H1 (cell line): Measurements from ENCODE around the gene C20orf144. TPM values are rescaled to one million over a fixed set of nuclear protein-coding genes. Genes with fewer than 3 reads are reported as not detected.

Source experiments
- CTCF ChIA-PET: fragments of 300-600 bp; sonication (Branson Sonifier 250); formaldehyde crosslinking; loops from one replicate; lab custom pipeline; 2021; ENCODE audit not compliant: partially characterized antibody; lab: Charles Lee
- POLR2A ChIA-PET: fragments of 300-600 bp; sonication (Branson Sonifier 250); formaldehyde crosslinking; loops from one replicate; lab custom pipeline; 2021; ENCODE audit warnings: inconsistent platforms; ENCODE audit not compliant: partially characterized antibody; lab: Charles Lee
- DNase-seq, 2 experiments: peaks; one replicate each; pipeline versions ENCODE4 v3.0.0 to v3.0.0-alpha.2; 2010 to 2022; ENCODE audit warnings: low spot score in 2 of 2, low read depth in 1 of 2, mixed read lengths in 1 of 2
- FAIRE-seq: peaks from 2 replicates; lab custom pipeline; 2011; peaks lifted over from hg19 to GRCh38; lab: Jason Lieb, UNC
- H2AFZ ChIP-seq: 2 replicates; pipeline ENCODE4 v1.8.1; 2012; ENCODE audit warnings: low read length, inconsistent platforms
- H2AK5ac ChIP-seq: 2 replicates; pipeline ENCODE4 v1.6.1; 2013; ENCODE audit warnings: low read depth, low read length
- H2BK120ac ChIP-seq: replicated peaks from 2 replicates; pipeline ENCODE3; 2013; ENCODE audit warnings: low read depth, low read length, inconsistent platforms
- H2BK12ac ChIP-seq: 2 replicates; pipeline ENCODE4 v1.6.1; 2013; ENCODE audit warnings: low read depth, low read length
- H2BK15ac ChIP-seq: 2 replicates; pipeline ENCODE4 v1.6.1; 2013; ENCODE audit warnings: low read length
- H2BK20ac ChIP-seq: 2 replicates; pipeline ENCODE4 v1.6.1; 2013; ENCODE audit warnings: low read length
- H2BK5ac ChIP-seq: 2 replicates; pipeline ENCODE4 v1.6.1; 2013; ENCODE audit warnings: low read depth, low read length
- H3K14ac ChIP-seq: 2 replicates; pipeline ENCODE4 v1.6.1; 2013; ENCODE audit warnings: inconsistent platforms; ENCODE audit not compliant: insufficient read length
- H3K18ac ChIP-seq: 2 replicates; pipeline ENCODE4 v1.6.1; 2013; ENCODE audit warnings: low read length; ENCODE audit errors: extremely low read depth
- H3K23ac ChIP-seq: 2 replicates; pipeline ENCODE4 v1.6.1; 2013; ENCODE audit warnings: inconsistent platforms; ENCODE audit not compliant: insufficient read length
- H3K23me2 ChIP-seq: 2 replicates; pipeline ENCODE4 v1.6.1; 2013; ENCODE audit warnings: low read depth, low read length
- H3K27ac ChIP-seq: 2 replicates; pipeline ENCODE4 v1.6.1; 2011; ENCODE audit warnings: low read depth, low read length, inconsistent platforms
- H3K27me3 ChIP-seq, 4 experiments: replicated peaks in 1 of 4; 1 replicate in 1 of 4; 2 replicates in 3 of 4; pipeline versions ENCODE4 v1.6.1 to v1.8.1; 2011 to 2013; ENCODE audit warnings: low read length in 3 of 4, mild to moderate bottlenecking in 3 of 4, inconsistent platforms in 2 of 4, mixed read lengths in 2 of 4, moderate library complexity in 1 of 4; ENCODE audit not compliant: control insufficient read depth in 3 of 4, insufficient read depth in 3 of 4; ENCODE audit errors: extremely low read depth in 1 of 4
- H3K36me3 ChIP-seq, 4 experiments: 2 replicates each; pipeline versions ENCODE4 v1.6.1 to v1.8.1; 2011 to 2013; ENCODE audit warnings: mild to moderate bottlenecking in 4 of 4, low read length in 3 of 4, moderate library complexity in 2 of 4, control low read depth in 1 of 4, inconsistent platforms in 1 of 4; ENCODE audit not compliant: insufficient read depth in 4 of 4, control insufficient read depth in 2 of 4
- H3K4ac ChIP-seq: replicated peaks from 2 replicates; pipeline ENCODE3; 2013; ENCODE audit warnings: low read length, low read depth, mixed read lengths, inconsistent platforms; ENCODE audit not compliant: insufficient read length
- H3K4me1 ChIP-seq, 4 experiments: replicated peaks in 1 of 4; 1 replicate in 1 of 4; 2 replicates in 3 of 4; pipeline versions ENCODE4 v1.6.1 to v1.8.1; 2011 to 2013; ENCODE audit warnings: low read length in 3 of 4, inconsistent platforms in 2 of 4, mixed read lengths in 1 of 4; ENCODE audit not compliant: insufficient read depth in 4 of 4, control insufficient read depth in 3 of 4
- H3K4me2 ChIP-seq, 2 experiments: 2 replicates each; pipeline versions ENCODE4 v1.6.1 to v1.8.1; 2011 to 2013; ENCODE audit warnings: low read depth in 2 of 2, low read length in 2 of 2, control low read depth in 1 of 2, inconsistent platforms in 1 of 2, mild to moderate bottlenecking in 1 of 2; ENCODE audit not compliant: insufficient read depth in 1 of 2
- H3K4me3 ChIP-seq, 4 experiments: fragments of 200-600, 300-600 bp in 1 of 4; sonication (generic), shearing (Covaris generic), sonication (Bioruptor Twin) in 1 of 4; 2 replicates each; pipeline versions ENCODE4 v1.5.1 to v1.8.1; 2011 to 2016; ENCODE audit warnings: low read length in 4 of 4, low read depth in 3 of 4, control low read depth in 2 of 4, inconsistent platforms in 2 of 4, mild to moderate bottlenecking in 2 of 4, mixed read lengths in 1 of 4, moderate library complexity in 1 of 4; ENCODE audit not compliant: insufficient read depth in 2 of 4; ENCODE audit errors: extremely low read depth in 1 of 4
- H3K56ac ChIP-seq: replicated peaks from 2 replicates; pipeline ENCODE3; 2013; ENCODE audit warnings: low read depth, mild to moderate bottlenecking, mixed read lengths, low read length, inconsistent platforms; ENCODE audit not compliant: insufficient read length
- H3K79me1 ChIP-seq: 2 replicates; pipeline ENCODE4 v1.6.1; 2013; ENCODE audit warnings: low read depth, low read length, control low read depth
- H3K79me2 ChIP-seq, 2 experiments: 2 replicates each; pipeline versions ENCODE4 v1.6.1 to v1.8.1; 2012 to 2013; ENCODE audit warnings: low read length in 2 of 2, mild to moderate bottlenecking in 2 of 2, inconsistent platforms in 1 of 2; ENCODE audit not compliant: insufficient read depth in 2 of 2, control insufficient read depth in 1 of 2
- H3K9ac ChIP-seq, 4 experiments: replicated peaks in 1 of 4; 1 replicate in 1 of 4; 2 replicates in 3 of 4; pipeline versions ENCODE4 v1.6.1 to v1.8.1; 2011 to 2013; ENCODE audit warnings: low read depth in 3 of 4, low read length in 3 of 4, control low read depth in 2 of 4, mild to moderate bottlenecking in 2 of 4, moderate library complexity in 2 of 4, inconsistent platforms in 1 of 4; ENCODE audit errors: extremely low read depth in 1 of 4
- H3K9me3 ChIP-seq, 2 experiments: 2 replicates each; pipeline versions ENCODE4 v1.6.1 to v1.8.1; 2012 to 2013; ENCODE audit warnings: mild to moderate bottlenecking in 2 of 2, moderate library complexity in 2 of 2, control low read depth in 1 of 2, inconsistent platforms in 1 of 2, low read depth in 1 of 2, low read length in 1 of 2, mixed read lengths in 1 of 2; ENCODE audit not compliant: insufficient read depth in 2 of 2
- H4K20me1 ChIP-seq, 2 experiments: replicated peaks in 1 of 2; 2 replicates each; pipeline versions ENCODE3 to v1.8.1; 2011 to 2013; ENCODE audit warnings: inconsistent platforms in 2 of 2, low read length in 2 of 2, mild to moderate bottlenecking in 1 of 2; ENCODE audit not compliant: insufficient read depth in 2 of 2, control insufficient read depth in 1 of 2
- H4K5ac ChIP-seq: 2 replicates; pipeline ENCODE4 v1.6.1; 2013; ENCODE audit warnings: low read length, low read depth, mixed read lengths, inconsistent platforms; ENCODE audit not compliant: insufficient read length
- H4K8ac ChIP-seq: 2 replicates; pipeline ENCODE4 v1.8.0; 2013; ENCODE audit warnings: mild to moderate bottlenecking, moderate library complexity, low read length, inconsistent platforms; ENCODE audit not compliant: insufficient read depth; ENCODE audit errors: extremely low read depth
- H4K91ac ChIP-seq: replicated peaks from 2 replicates; pipeline ENCODE3; 2013; ENCODE audit warnings: low read length, mixed read lengths, inconsistent platforms; ENCODE audit not compliant: insufficient read length
- CTCF ChIP-seq, 3 experiments: IDR thresholded peaks; 1 replicate in 2 of 3; 2 replicates in 1 of 3; pipeline versions ENCODE4 v1.5.1 to v1.6.1; 2011; ENCODE audit warnings: low read length in 3 of 3, mild to moderate bottlenecking in 3 of 3, inconsistent platforms in 2 of 3, low read depth in 1 of 3, moderate library complexity in 1 of 3; ENCODE audit not compliant: insufficient read depth in 1 of 3; ENCODE audit errors: control extremely low read depth in 1 of 3
- GABPA ChIP-seq: IDR thresholded peaks from 2 replicates; pipeline ENCODE4 v1.6.1; 2011; ENCODE audit warnings: mild to moderate bottlenecking, low read length, moderate library complexity, borderline replicate concordance; ENCODE audit not compliant: insufficient read depth
- RAD21 ChIP-seq, 2 experiments: IDR thresholded peaks in 1 of 2; conservative IDR thresholded peaks in 1 of 2; 2 replicates each; pipeline ENCODE4 v1.6.1; 2011; ENCODE audit warnings: low read depth in 2 of 2, low read length in 2 of 2, improper control_type of control experiment in 1 of 2, inconsistent platforms in 1 of 2, mild to moderate bottlenecking in 1 of 2, moderate library complexity in 1 of 2
- SIN3A ChIP-seq, 2 experiments: IDR thresholded peaks in 1 of 2; conservative IDR thresholded peaks in 1 of 2; 2 replicates each; pipeline ENCODE4 v1.6.1; 2011 to 2012; ENCODE audit warnings: low read length in 2 of 2, improper control_type of control experiment in 1 of 2, low read depth in 1 of 2, mild to moderate bottlenecking in 1 of 2
- SUZ12 ChIP-seq: fragments of 200-600 bp; sonication (generic); IDR thresholded peaks from 2 replicates; pipeline ENCODE4 v1.6.1; 2012; ENCODE audit warnings: mild to moderate bottlenecking, inconsistent platforms, low read length, moderate library complexity, mixed read lengths
- TCF12 ChIP-seq: IDR thresholded peaks from 2 replicates; pipeline ENCODE4 v1.6.1; 2011; ENCODE audit warnings: low read depth, mild to moderate bottlenecking, low read length
- YY1 ChIP-seq: IDR thresholded peaks from 2 replicates; pipeline ENCODE4 v1.6.1; 2011; ENCODE audit warnings: low read depth, mild to moderate bottlenecking, low read length
- WGBS, 2 experiments: shearing (Covaris generic) in 1 of 2; methylation state at CpG; one replicate each; pipeline versions ENCODE4 v1.1.6 to v1.1.7; 2013 to 2015; ENCODE audit warnings: low lambda C conversion rate in 2 of 2, mixed read lengths in 2 of 2, inconsistent platforms in 1 of 2, low coverage in 1 of 2, missing lambda C conversion rate in 1 of 2; ENCODE audit not compliant: insufficient replicate concordance in 2 of 2, insufficient coverage in 1 of 2, insufficient read length in 1 of 2; ENCODE audit errors: extremely low coverage in 1 of 2, missing lambda C conversion rate in 1 of 2; 5-methylcytosine and 5-hydroxymethylcytosine counted together
- polyA plus RNA-seq, 7 experiments: library from polyadenylated mRNA; depleted of rRNA in 3 of 7; stranded (reverse) in 5 of 7; unstranded in 2 of 7; fragments of >200 nt in 5 of 7; fragments of 200-250 nt in 2 of 7; gene quantifications; 1 replicate in 5 of 7; 2 replicates in 1 of 7; 4 replicates in 1 of 7; pipeline versions ENCODE4 v1.2.1 to v1.2.3, GENCODE V29; 2011 to 2013; ENCODE audit warnings: missing spikeins in 2 of 7, mixed read lengths in 2 of 7
- total RNA-seq: library from RNA; stranded (reverse); fragmentation: NEBNext Ultra II Directional; extraction: Animal tissue kit (Norgen Biotek cat#: 25700); gene quantifications from 2 replicates; pipeline ENCODE4 v1.2.1, GENCODE V29; 2021

C20orf144 gene
- total and polyA plus RNA-seq, 2 of the 8 experiments (the other 6 are each of a cell fraction or from before 2014, with no cell fraction given), result 0.21 to 0.24 TPM

GRCh38 chr20:33653218-33653899 lies 8.8 kb upstream of the C20orf144 start:
- peaks cover 0 to 4% (median 0%) of the 10 kb centered on the region in 4 experiments; a peak in 1 of 8 replicates for H3K36me3 ChIP-seq
- no peaks in the 10 kb centered on the region for H3K27me3 ChIP-seq
- no peak overlapping the region for H3K56ac ChIP-seq
- H2AFZ ChIP-seq, result no peak overlapping the region
- H3K79me1 ChIP-seq, result no peaks in the 10 kb centered on the region
- peak; percentile 78 for FAIRE-seq
- POLR2A ChIA-PET, result interaction anchor here (0.6 to 4.7 kb wide), 9 partner anchors 12 to 1338 kb away, joined by 3 to 63 read pairs (median 4); partner anchors contain the start of genes ACTL10, CDK5RAP1 and SNTA1
- H4K20me1 ChIP-seq, result peaks cover 0 to 2% of the 10 kb centered on the region in 2 experiments
- H3K9ac ChIP-seq, result no peak overlapping the region
- CTCF ChIA-PET, result interaction anchor here (0.7 to 4.5 kb wide), 35 partner anchors 9 to 441 kb away, joined by 3 to 38 read pairs (median 4); partner anchors contain the start of genes ACTL10, C20orf144 and CDK5RAP1
- H3K4me3 ChIP-seq, result no peak overlapping the region
- no peak overlapping the region for H3K4ac ChIP-seq
- DNase-seq, result peak; percentile 69 to 86
- H3K4me2 ChIP-seq, result no peak overlapping the region
- no peak overlapping the region for H3K27ac ChIP-seq
- no peak overlapping the region for H2BK12ac ChIP-seq
- no peak overlapping the region for H2AK5ac ChIP-seq
- no peak overlapping the region for H2BK20ac ChIP-seq
- no peak overlapping the region for H4K5ac ChIP-seq
- no peak overlapping the region for H2BK15ac ChIP-seq
- H3K9me3 ChIP-seq, result no peaks in the 10 kb centered on the region
- no peak overlapping the region for H3K23ac ChIP-seq
- H3K79me2 ChIP-seq, result no peaks in the 10 kb centered on the region
- no peak overlapping the region for H2BK120ac ChIP-seq
- no peak overlapping the region for H4K8ac ChIP-seq
- no peak overlapping the region for H2BK5ac ChIP-seq
- H4K91ac ChIP-seq, result no peak overlapping the region
- no peaks in the 10 kb centered on the region for H3K23me2 ChIP-seq
- no peak overlapping the region for H3K18ac ChIP-seq
- H3K14ac ChIP-seq, result no peak overlapping the region
- peaks cover 0 to 11% (median 1%) of the 10 kb centered on the region in 4 experiments; a peak in 4 of 7 replicates for H3K4me1 ChIP-seq
- WGBS, 2 experiments, result 69% methylated on average over 16 of the region's 16 CpGs; no CpG with 5 or more reads in 1 of the 2 experiments
- TF ChIP-seq SUZ12 (no peak), CTCF (IDR thresholded peaks at IDR 0.05; ENCODE audit: control extremely low read depth in 1 of 3, insufficient read depth in 1 of 3, low read depth in 1 of 3, low read length in 3 of 3) (peak; percentile 94 to 97 (median 96)), RAD21 (IDR thresholded peaks at IDR 0.05 in 1 of 2, conservative IDR thresholded peaks at IDR 0.05 in 1 of 2; ENCODE audit: low read depth in 2 of 2, low read length in 2 of 2) (peak; percentile 95 to 97), TCF12 (0 out of 2 replicates have a peak, but pooled peaks have one; percentile 30), GABPA (peak; percentile 38; the same call in 1 of the 2 replicates), SIN3A (conservative IDR thresholded peaks at IDR 0.05 in 1 of 2, IDR thresholded peaks at IDR 0.05 in 1 of 2; ENCODE audit: low read depth in 1 of 2, low read length in 2 of 2) (peak in 1 of 2 experiments; percentile 53; a peak in 1 of 4 replicates), YY1 (0 out of 2 replicates have a peak, but pooled peaks have one; percentile 54)
